HEK293T (cell line): Measurements from ENCODE around the gene WNT3A.
"Not testable (repeated sequence)": the region's sequence is repeated elsewhere in the genome, so short reads cannot be mapped to it uniquely, and the experiment has no call there.

ENCODE experiments used
- CTCF ChIA-PET: fragments of 350-600 bp; formaldehyde crosslinking; extraction: SDS; loops from one replicate; lab custom pipeline; 2021; ENCODE audit warnings: antibody characterized with exemption, inconsistent platforms; lab: Yijun Ruan, JAX
- POLR2A ChIA-PET: fragments of 350-600 bp; formaldehyde crosslinking; extraction: SDS; loops from one replicate; lab custom pipeline; 2020; ENCODE audit warnings: antibody characterized with exemption, inconsistent platforms; lab: Yijun Ruan, JAX
- DNase-seq: peaks from one replicate; pipeline ENCODE4 v3.0.0; 2012; ENCODE audit warnings: mixed read lengths; ENCODE audit errors: extremely low spot score
- ARNT ChIP-seq: fragments of 450-650 bp; IDR thresholded peaks from 2 replicates; pipeline ENCODE4 v1.6.1; 2017; ENCODE audit warnings: mild to moderate bottlenecking
- BHLHE40 ChIP-seq: fragments of 450-650 bp; IDR thresholded peaks from 2 replicates; pipeline ENCODE4 v1.6.1; 2016; ENCODE audit warnings: mild to moderate bottlenecking, moderate library complexity, borderline replicate concordance
- CTBP1 ChIP-seq: fragments of 450-650 bp; IDR thresholded peaks from 2 replicates; pipeline ENCODE4 v1.6.1; 2016; ENCODE audit warnings: borderline replicate concordance
- ELF4 ChIP-seq: fragments of 450-650 bp; IDR thresholded peaks from 2 replicates; pipeline ENCODE4 v1.6.1; 2017; ENCODE audit warnings: antibody characterized with exemption
- FOXA1 ChIP-seq: fragments of 450-650 bp; IDR thresholded peaks from 2 replicates; pipeline ENCODE4 v1.6.1; 2016; ENCODE audit warnings: mild to moderate bottlenecking
- FOXK2 ChIP-seq: fragments of 450-650 bp; IDR thresholded peaks from 2 replicates; pipeline ENCODE4 v1.6.1; 2016; ENCODE audit warnings: mild to moderate bottlenecking
- FOXM1 ChIP-seq: fragments of 450-650 bp; IDR thresholded peaks from 2 replicates; pipeline ENCODE4 v1.6.1; 2017; ENCODE audit warnings: mild to moderate bottlenecking, borderline replicate concordance
- HDGF ChIP-seq: fragments of 450-650 bp; IDR thresholded peaks from 2 replicates; pipeline ENCODE4 v1.6.1; 2017; ENCODE audit warnings: antibody characterized with exemption, borderline replicate concordance
- L3MBTL2 ChIP-seq: fragments of 450-650 bp; conservative IDR thresholded peaks from 2 replicates; pipeline ENCODE4 v1.6.1; 2016; ENCODE audit warnings: mild to moderate bottlenecking
- LEF1 ChIP-seq: fragments of 450-650 bp; IDR thresholded peaks from 2 replicates; pipeline ENCODE4 v1.6.1; 2017; ENCODE audit warnings: mild to moderate bottlenecking, borderline replicate concordance
- NFRKB ChIP-seq: fragments of 450-650 bp; IDR thresholded peaks from 2 replicates; pipeline ENCODE4 v1.6.1; 2016; ENCODE audit warnings: mild to moderate bottlenecking, moderate library complexity
- SP1 ChIP-seq: fragments of 450-650 bp; IDR thresholded peaks from 2 replicates; pipeline ENCODE4 v1.6.1; 2017
- SUZ12 ChIP-seq: fragments of 450-650 bp; IDR thresholded peaks from 2 replicates; pipeline ENCODE4 v1.6.1; 2016; ENCODE audit warnings: mild to moderate bottlenecking
- TARDBP ChIP-seq: fragments of 450-650 bp; IDR thresholded peaks from 2 replicates; pipeline ENCODE4 v1.6.1; 2016
- ZNF384 ChIP-seq: fragments of 450-650 bp; IDR thresholded peaks from 2 replicates; pipeline ENCODE4 v1.6.1; 2016
- TF ChIP-seq, protein P1 (sequence below): fragments of 450-650 bp; IDR thresholded peaks from 2 replicates; pipeline ENCODE4 v1.6.1; 2016

Gene WNT3A

GRCh38 chr1:227972843-227973374, 33.9 kb upstream of the WNT3A start:
- CTCF ChIA-PET: interaction anchor here (1.5 kb wide), 1 partner anchor 19 kb away, joined by 3 read pairs; no protein-coding TSS in a partner anchor
- DNase-seq, POLR2A ChIA-PET: not testable (repeated sequence)

GRCh38 chr1:227973724-227974288, 33.0 kb upstream of the WNT3A start:
- DNase-seq, POLR2A ChIA-PET: not testable (repeated sequence)
- CTCF ChIA-PET: interaction anchor here (0.6 to 1.5 kb wide), 2 partner anchors 20 to 32 kb away, joined by 3 read pairs; no protein-coding TSS in a partner anchor

GRCh38 chr1:227975583-227976283, 31.1 kb upstream of the WNT3A start:
- CTCF ChIA-PET, POLR2A ChIA-PET, DNase-seq: not testable (repeated sequence)

GRCh38 chr1:227987181-227987580, 19.6 kb upstream of the WNT3A start:
- ChIA-PET CTCF (interaction anchor here (0.7 kb wide), 1 partner anchor 1875 kb away, joined by 3 read pairs; no protein-coding TSS in a partner anchor), POLR2A (no interaction called here)
- TF ChIP-seq, protein P1, sequence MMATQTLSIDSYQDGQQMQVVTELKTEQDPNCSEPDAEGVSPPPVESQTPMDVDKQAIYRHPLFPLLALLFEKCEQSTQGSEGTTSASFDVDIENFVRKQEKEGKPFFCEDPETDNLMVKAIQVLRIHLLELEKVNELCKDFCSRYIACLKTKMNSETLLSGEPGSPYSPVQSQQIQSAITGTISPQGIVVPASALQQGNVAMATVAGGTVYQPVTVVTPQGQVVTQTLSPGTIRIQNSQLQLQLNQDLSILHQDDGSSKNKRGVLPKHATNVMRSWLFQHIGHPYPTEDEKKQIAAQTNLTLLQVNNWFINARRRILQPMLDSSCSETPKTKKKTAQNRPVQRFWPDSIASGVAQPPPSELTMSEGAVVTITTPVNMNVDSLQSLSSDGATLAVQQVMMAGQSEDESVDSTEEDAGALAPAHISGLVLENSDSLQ: no peak
- TF ChIP-seq LEF1 (no peak), CTBP1 (no peak), ELF4 (no peak), ARNT (no peak), BHLHE40 (no peak), HDGF (no peak), NFRKB (no peak), FOXM1 (no peak), FOXK2 (no peak), L3MBTL2 (no peak), SP1 (no peak), SUZ12 (no peak)
- DNase-seq: no peak

GRCh38 chr1:227994632-227995300, 12.0 kb upstream of the WNT3A start:
- ChIA-PET POLR2A (no interaction called here), CTCF (no interaction called here)
- no peak for TF ChIP-seq ZNF384
- no peak for TF ChIP-seq FOXK2
- no peak for TF ChIP-seq LEF1
- TF ChIP-seq NFRKB: no peak
- no peak for TF ChIP-seq HDGF
- no peak for TF ChIP-seq ARNT
- TF ChIP-seq FOXM1: no peak
- no peak for TF ChIP-seq BHLHE40
- no peak for TF ChIP-seq TARDBP
- no peak for TF ChIP-seq CTBP1
- TF ChIP-seq, protein P1: no peak
- no peak for TF ChIP-seq FOXA1
- no peak for DNase-seq

GRCh38 chr1:227996187-227996950, 10.4 kb upstream of the WNT3A start:
- ChIA-PET CTCF (interaction anchor here (0.6 to 1.1 kb wide), 3 partner anchors 8 to 1702 kb away, joined by 3 read pairs; no protein-coding TSS in a partner anchor), POLR2A (no interaction called here)
- no peak for TF ChIP-seq HDGF
- no peak for TF ChIP-seq FOXK2
- TF ChIP-seq LEF1: no peak
- TF ChIP-seq FOXA1: no peak
- no peak for TF ChIP-seq BHLHE40
- DNase-seq: no peak
